Fibroblast of villous mesenchyme (primary cell): ENCODE data around the gene UBA6. TPM values are rescaled to one million over a fixed set of nuclear protein-coding genes. Genes with fewer than 3 reads are reported as not detected.

Experiments
- DNase-seq: peaks from one replicate; pipeline ENCODE4 v3.0.0-alpha.2; 2010; ENCODE audit warnings: low read depth
- H3K4me3 ChIP-seq: 2 replicates; pipeline ENCODE4 v1.5.1; 2011; ENCODE audit warnings: low read depth, mild to moderate bottlenecking, low read length
- CTCF ChIP-seq: IDR thresholded peaks from 2 replicates; pipeline ENCODE4 v1.5.1; 2012; ENCODE audit warnings: low read depth, mild to moderate bottlenecking, low read length; ENCODE audit not compliant: insufficient read depth
- total RNA-seq: library from RNA; depleted of rRNA; stranded (reverse); fragments of >200 nt; gene quantifications from 2 replicates; pipeline ENCODE4 v1.2.3, GENCODE V29; 2012

UBA6 gene
- total RNA-seq, 1 donor = 88.1 TPM

DNA sequence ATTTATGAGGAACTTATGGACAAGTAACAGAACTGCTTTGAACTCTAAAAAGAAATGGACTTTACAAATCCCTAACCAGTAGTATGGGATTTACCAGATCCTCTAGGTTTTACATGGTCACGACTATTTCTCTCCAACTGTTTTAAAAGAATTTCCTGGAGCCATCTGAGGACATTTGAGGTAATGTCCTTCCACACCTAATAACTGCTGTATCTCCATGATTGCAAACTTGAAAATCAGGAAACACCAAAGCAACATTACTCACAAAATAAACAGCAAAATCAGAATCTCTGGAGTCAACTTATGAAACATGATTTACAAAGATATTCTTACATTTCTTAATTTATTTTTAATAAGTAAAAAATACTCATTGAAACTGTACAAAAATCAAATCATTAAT, 84.5 kb downstream of the UBA6 start:
- TF ChIP-seq CTCF = no peak

GRCh38 chr4:67615119-67615518, 85.8 kb downstream of the UBA6 start:
- DNase-seq = no peak
- H3K4me3 ChIP-seq = no peak overlapping the region
- TF ChIP-seq CTCF = no peak

More for the DNA sequence above, 84.5 kb downstream of the UBA6 start:
- no peak for DNase-seq
- H3K4me3 ChIP-seq = no peak overlapping the region

- no peak for TF ChIP-seq CTCF
- no peak for DNase-seq
- H3K4me3 ChIP-seq = no peak overlapping the region
These were observed 86.8 kb downstream of the UBA6 start for GRCh38 chr4:67614186-67614585.

GRCh38 chr4:67608027-67608426, 92.9 kb downstream of the UBA6 start:
- TF ChIP-seq CTCF = no peak
- H3K4me3 ChIP-seq = no peak overlapping the region
- DNase-seq = peak; percentile 47

GRCh38 chr4:67604749-67605148, 96.2 kb downstream of the UBA6 start:
- no peak for DNase-seq
- no peak overlapping the region for H3K4me3 ChIP-seq
- TF ChIP-seq CTCF = no peak

DNA sequence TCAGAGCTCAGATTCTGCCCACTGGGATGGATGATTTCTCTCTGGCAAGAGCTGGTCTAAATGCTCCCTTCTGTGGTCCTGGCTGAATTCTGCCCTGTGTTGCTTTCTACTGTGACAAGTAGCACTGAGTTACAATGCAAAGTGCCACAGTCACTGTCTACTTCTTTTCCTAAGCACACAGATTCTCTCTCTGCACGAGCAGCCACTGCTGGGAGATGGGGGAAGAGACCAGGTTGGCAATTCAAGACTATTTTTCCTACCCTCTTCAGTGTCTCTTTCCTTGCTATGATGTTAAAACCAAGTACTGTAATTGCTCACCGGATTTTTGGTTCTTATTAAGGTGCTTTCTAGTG, 97.0 kb downstream of the UBA6 start:
- no peak overlapping the region for H3K4me3 ChIP-seq
- TF ChIP-seq CTCF = no peak
- no peak for DNase-seq

GRCh38 chr4:67603310-67604028, 97.5 kb downstream of the UBA6 start:
- no peak for DNase-seq
- no peak overlapping the region for H3K4me3 ChIP-seq
- no peak for TF ChIP-seq CTCF
